ENCODE measurements around the gene ENTPD8.

DNA sequence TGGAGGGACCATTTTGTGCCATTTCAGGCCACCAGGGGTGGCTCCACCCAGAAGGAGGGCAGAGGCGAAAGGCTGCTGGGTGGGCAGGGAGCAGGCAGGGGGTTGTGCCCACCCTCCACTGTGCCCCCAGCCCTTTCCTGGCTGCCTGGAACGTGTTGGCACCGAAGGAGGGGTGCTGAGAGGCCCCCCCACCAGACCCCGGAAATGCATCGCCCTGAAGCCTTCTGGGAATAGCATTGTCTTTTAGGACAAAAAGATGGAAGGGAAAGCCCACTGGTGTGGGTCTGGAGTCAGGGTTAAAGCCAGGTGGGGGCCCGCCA is 12.9 kb downstream of the ENTPD8 start:
- TF ChIP-seq, protein P1, sequence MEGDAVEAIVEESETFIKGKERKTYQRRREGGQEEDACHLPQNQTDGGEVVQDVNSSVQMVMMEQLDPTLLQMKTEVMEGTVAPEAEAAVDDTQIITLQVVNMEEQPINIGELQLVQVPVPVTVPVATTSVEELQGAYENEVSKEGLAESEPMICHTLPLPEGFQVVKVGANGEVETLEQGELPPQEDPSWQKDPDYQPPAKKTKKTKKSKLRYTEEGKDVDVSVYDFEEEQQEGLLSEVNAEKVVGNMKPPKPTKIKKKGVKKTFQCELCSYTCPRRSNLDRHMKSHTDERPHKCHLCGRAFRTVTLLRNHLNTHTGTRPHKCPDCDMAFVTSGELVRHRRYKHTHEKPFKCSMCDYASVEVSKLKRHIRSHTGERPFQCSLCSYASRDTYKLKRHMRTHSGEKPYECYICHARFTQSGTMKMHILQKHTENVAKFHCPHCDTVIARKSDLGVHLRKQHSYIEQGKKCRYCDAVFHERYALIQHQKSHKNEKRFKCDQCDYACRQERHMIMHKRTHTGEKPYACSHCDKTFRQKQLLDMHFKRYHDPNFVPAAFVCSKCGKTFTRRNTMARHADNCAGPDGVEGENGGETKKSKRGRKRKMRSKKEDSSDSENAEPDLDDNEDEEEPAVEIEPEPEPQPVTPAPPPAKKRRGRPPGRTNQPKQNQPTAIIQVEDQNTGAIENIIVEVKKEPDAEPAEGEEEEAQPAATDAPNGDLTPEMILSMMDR (conservative IDR thresholded peaks at IDR 0.05 in 1 of 2, IDR thresholded peaks at IDR 0.05 in 1 of 2; ENCODE audit: low read depth in 1 of 2, low read length in 2 of 2) = no peak
- no peak for TF ChIP-seq EZH2 (IDR thresholded peaks at IDR 0.05; ENCODE audit: low read length, missing control alignments)

Measured in fibroblast of lung (primary cell).